GM20000 (cell line): ENCODE data around the gene TTLL1.

Experiments used
- DNase-seq: peaks from one replicate; pipeline ENCODE4 v3.0.0; 2012; ENCODE audit warnings: low spot score
- TF ChIP-seq, protein P1 (sequence below): IDR thresholded peaks from 2 replicates; pipeline ENCODE4 v1.5.1; 2012; ENCODE audit warnings: mild to moderate bottlenecking, control low read depth; ENCODE audit errors: extremely low read depth, missing control alignments

The TTLL1 gene

DNA sequence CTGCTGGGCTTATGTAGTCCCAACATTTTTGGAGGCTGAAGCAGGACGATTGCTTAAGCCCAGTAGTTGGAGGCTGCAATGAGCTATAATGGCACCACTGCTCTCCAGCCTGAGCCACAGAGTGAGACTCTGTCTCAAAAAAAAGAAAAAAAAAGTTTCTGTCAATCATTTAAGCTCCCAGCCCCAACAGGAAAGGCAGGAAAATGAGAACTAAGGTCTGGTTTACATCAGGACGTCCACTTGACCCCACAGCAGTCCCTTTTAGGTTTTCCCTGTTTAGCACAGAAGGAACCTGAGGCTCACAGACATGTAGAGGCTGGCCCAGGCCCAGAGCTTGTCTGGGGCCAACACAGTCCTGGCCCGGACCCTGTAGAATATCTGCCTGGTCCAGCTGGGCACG, 9.2 kb upstream of the TTLL1 start:
- no peak for DNase-seq
- TF ChIP-seq, protein P1, sequence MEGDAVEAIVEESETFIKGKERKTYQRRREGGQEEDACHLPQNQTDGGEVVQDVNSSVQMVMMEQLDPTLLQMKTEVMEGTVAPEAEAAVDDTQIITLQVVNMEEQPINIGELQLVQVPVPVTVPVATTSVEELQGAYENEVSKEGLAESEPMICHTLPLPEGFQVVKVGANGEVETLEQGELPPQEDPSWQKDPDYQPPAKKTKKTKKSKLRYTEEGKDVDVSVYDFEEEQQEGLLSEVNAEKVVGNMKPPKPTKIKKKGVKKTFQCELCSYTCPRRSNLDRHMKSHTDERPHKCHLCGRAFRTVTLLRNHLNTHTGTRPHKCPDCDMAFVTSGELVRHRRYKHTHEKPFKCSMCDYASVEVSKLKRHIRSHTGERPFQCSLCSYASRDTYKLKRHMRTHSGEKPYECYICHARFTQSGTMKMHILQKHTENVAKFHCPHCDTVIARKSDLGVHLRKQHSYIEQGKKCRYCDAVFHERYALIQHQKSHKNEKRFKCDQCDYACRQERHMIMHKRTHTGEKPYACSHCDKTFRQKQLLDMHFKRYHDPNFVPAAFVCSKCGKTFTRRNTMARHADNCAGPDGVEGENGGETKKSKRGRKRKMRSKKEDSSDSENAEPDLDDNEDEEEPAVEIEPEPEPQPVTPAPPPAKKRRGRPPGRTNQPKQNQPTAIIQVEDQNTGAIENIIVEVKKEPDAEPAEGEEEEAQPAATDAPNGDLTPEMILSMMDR: no peak

DNA sequence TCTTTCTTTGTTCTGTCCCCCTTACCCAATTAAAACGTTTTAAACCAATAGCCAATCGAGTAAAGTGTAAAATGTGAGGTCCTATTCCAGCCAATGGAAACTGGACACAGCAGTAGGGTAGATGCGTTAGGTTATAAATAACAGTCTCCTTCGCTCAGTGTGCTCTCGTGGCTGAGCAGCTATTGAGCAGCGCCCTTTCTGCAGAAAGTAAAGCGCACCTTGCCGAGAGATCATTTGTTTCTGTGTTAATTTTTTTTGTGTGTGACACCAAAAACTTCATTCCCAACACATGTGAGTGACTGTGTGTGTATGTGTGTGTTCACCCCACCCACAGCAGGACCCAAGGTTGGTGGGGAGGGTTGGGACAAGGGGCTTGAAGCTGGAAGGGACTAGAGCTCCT, 7.2 kb upstream of the TTLL1 start:
- DNase-seq: no peak
- TF ChIP-seq, protein P1: no peak

DNA sequence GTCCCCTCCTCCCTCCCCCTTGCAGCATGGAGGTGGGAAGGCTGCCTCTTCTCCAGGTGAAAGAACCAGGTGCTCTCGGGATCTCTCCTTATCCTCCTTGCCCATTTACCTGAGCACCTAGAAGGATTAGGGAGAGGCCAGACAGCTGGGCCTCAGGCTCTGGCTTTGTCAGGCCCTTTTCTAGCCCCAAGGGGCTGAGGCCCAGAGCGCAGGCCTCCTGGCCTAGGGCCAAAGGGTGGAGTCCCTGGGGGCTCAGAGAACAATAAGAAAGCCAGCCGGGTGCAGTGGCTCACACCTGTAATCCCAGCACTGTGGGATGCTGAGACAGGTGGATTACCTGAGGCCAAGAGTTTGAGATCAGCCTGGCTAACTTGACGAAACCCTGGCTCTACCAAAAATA, 5.4 kb upstream of the TTLL1 start:
- TF ChIP-seq, protein P1: no peak
- DNase-seq: no peak

DNA sequence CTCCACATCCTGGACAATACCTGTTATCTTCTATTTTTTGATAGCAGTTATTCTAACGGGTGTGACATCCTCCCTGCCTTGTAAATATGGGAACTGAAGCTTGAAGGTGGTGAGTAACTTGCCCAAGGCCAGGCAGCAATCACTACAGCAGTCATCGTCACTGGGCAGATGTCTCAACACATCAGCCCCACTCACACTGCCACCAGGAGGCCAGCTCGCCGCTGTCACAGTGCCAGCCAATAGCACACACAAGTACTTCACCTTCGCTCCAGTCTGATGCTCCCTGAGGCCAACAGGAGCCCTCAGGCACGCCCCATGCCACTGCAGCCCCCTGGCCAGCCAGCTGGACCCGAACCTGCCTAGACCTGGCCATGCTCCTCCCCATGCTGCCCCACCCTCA, 4.9 kb upstream of the TTLL1 start:
- TF ChIP-seq, protein P1: no peak
- no peak for DNase-seq

DNA sequence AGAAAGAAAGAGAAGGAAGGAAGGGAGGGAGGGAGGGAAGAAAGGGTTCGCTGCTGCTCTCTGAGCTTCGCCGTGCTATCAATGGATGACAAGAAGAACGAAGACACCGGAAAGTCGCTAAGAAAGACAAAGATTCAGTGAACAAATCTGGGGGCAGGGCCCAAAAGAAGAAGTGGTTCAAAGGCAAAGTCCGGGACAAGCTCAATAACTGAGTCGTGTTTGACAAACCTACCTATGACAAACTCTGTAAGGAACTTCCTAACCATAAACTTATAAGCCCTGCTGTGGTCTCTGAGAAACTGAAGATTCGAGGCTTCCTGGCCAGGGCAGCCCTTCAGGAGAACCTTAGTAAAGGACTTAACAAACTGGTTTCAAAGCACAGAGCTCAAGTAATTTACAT, 2.9 kb upstream of the TTLL1 start:
- TF ChIP-seq, protein P1: no peak
- no peak for DNase-seq

DNA sequence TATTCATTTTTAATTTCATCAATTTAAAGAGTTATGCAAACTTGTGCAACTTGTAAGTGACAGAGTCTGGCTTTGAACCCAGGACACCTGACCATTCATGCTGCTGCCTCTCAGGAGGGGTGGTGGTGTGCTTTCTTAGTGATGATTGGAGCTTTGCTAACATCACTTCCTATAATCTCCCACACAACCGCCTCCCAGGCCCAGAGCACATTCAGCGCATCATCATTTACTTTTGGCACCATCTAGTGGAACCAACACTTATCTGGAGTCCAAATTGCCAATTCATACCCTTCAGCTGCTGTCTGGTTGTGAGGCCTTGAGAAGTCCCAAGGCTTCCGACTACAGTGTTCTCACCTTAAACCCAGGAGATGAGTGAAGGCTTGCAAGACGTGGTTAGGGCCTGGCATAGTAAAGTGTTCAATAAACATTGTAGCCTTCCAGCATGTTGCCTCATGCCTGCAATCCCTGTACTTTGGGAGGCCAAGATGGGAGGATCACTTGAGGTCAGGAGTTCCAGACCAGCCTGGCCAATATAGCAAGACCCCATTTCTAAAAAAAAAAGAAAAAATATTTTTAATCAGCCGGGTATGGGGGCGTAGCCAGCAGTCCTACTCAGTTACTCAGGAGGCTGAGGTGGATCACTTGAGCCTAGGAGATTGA, 1.1 kb upstream of the TTLL1 start:
- DNase-seq: peak; percentile 86
- TF ChIP-seq, protein P1: no peak

DNA sequence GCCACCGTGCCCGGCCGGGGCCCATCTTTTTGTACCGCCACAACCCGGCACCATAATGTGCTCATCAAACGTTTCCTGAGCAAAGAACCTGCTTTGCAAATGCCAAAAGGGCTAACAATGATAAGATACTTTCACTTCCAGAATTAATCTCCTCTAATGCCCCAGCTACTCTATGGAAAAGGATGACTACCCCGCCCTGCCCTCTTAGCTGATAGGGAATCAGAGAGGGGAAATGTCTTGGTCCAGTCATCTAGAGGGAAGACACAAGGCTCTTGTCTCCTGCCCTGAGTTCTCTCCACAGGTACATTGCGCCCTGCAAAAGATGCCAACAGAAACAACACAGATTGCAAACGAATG, 586 bp downstream of the TTLL1 start:
- no peak for DNase-seq
- TF ChIP-seq, protein P1: no peak
